PC-9 (cell line): ENCODE measurements around the gene LSM6.

Source experiments
- EZH2 ChIP-seq: fragments of 200-600 bp; sonication (generic); IDR thresholded peaks from 2 replicates; pipeline ENCODE4 v1.8.0; 2017; ENCODE audit warnings: antibody characterized with exemption, low read depth
- TF ChIP-seq, protein P1 (sequence below): fragments of 200-600 bp; sonication (generic); conservative IDR thresholded peaks from 2 replicates; pipeline ENCODE4 v1.6.1; 2017; ENCODE audit warnings: mixed run types, antibody characterized with exemption, mild to moderate bottlenecking, moderate library complexity

DNA sequence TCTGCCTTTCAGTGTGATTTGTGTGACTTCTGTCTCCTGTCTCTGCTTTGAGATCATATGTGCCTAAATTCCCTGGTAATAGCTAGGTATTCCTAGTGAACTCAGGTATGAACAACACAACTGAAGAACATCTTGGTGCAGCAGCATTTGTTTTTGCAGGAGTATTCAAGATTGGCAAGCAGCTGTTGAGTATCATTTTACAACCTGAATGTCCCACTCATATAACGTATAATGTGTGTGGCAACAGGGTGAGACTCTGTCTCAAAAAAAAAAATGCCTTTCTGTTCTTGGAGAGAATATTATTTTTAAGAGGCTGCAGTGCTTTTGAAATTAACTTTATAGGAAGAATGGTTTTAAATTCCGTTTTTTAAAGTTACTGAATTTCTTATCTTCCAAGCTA is 7.7 kb downstream of the LSM6 start:
- TF ChIP-seq, protein P1, sequence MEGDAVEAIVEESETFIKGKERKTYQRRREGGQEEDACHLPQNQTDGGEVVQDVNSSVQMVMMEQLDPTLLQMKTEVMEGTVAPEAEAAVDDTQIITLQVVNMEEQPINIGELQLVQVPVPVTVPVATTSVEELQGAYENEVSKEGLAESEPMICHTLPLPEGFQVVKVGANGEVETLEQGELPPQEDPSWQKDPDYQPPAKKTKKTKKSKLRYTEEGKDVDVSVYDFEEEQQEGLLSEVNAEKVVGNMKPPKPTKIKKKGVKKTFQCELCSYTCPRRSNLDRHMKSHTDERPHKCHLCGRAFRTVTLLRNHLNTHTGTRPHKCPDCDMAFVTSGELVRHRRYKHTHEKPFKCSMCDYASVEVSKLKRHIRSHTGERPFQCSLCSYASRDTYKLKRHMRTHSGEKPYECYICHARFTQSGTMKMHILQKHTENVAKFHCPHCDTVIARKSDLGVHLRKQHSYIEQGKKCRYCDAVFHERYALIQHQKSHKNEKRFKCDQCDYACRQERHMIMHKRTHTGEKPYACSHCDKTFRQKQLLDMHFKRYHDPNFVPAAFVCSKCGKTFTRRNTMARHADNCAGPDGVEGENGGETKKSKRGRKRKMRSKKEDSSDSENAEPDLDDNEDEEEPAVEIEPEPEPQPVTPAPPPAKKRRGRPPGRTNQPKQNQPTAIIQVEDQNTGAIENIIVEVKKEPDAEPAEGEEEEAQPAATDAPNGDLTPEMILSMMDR, result no peak
- TF ChIP-seq EZH2, result no peak
